ENCODE measurements around the gene FREM2. TPM values are rescaled to one million over a fixed set of nuclear protein-coding genes. Genes with fewer than 3 reads are reported as not detected.

Gene FREM2
- total RNA-seq, 1 donor from 2014 or later, result 0.22 TPM

- intact Hi-C loops (cut with DNase I), result no loop called here
- no peak for DNase-seq (ENCODE audit: low spot score)
These were observed 49.0 kb downstream of the FREM2 start for GRCh38 chr13:38735665-38736440.

GRCh38 chr13:38743466-38743865 is 56.6 kb downstream of the FREM2 start:
- no peak for DNase-seq (ENCODE audit: low spot score)
- intact Hi-C loops (cut with DNase I), result no loop called here

- intact Hi-C loops (cut with DNase I), result no loop called here
- no peak for DNase-seq (ENCODE audit: low spot score)
These were observed 65.8 kb downstream of the FREM2 start for GRCh38 chr13:38752686-38753085.

- intact Hi-C loops (cut with DNase I), result no loop called here
- DNase-seq (ENCODE audit: low spot score), result no peak
These were observed 67.0 kb downstream of the FREM2 start for GRCh38 chr13:38753878-38754277.

- DNase-seq (ENCODE audit: low spot score), result no peak
- intact Hi-C loops (cut with DNase I), result no loop called here
These were observed 68.9 kb downstream of the FREM2 start for GRCh38 chr13:38755793-38756192.

GRCh38 chr13:38758277-38758676 is 71.4 kb downstream of the FREM2 start:
- intact Hi-C loops (cut with DNase I), result no loop called here
- DNase-seq (ENCODE audit: low spot score), result no peak

GRCh38 chr13:38759390-38759789 is 72.5 kb downstream of the FREM2 start:
- no peak for DNase-seq (ENCODE audit: low spot score)
- intact Hi-C loops (cut with DNase I), result no loop called here

- no peak for DNase-seq (ENCODE audit: low spot score)
- intact Hi-C loops (cut with DNase I), result no loop called here
These were observed 76.8 kb downstream of the FREM2 start for GRCh38 chr13:38763446-38764381.

GRCh38 chr13:38766799-38767198 is 79.9 kb downstream of the FREM2 start:
- no peak for DNase-seq (ENCODE audit: low spot score)
- intact Hi-C loops (cut with DNase I), result loop anchor here (5.0 kb wide), 1 partner anchor 79 kb away; the partner anchor contains the start of gene FREM2

GRCh38 chr13:38767506-38768265 is 80.8 kb downstream of the FREM2 start:
- no peak for DNase-seq (ENCODE audit: low spot score)
- intact Hi-C loops (cut with DNase I), result loop anchor here (5.0 kb wide), 1 partner anchor 80 kb away; the partner anchor contains the start of gene FREM2

- intact Hi-C loops (cut with DNase I), result loop anchor here (5.0 kb wide), 1 partner anchor 82 kb away; the partner anchor contains the start of gene FREM2
These were observed 82.6 kb downstream of the FREM2 start for GRCh38 chr13:38769526-38769925.

GRCh38 chr13:38775085-38775484 is 88.2 kb downstream of the FREM2 start:
- intact Hi-C loops (cut with DNase I), result no loop called here
- DNase-seq (ENCODE audit: low spot score), result no peak

More at GRCh38 chr13:38769526-38769925, 82.6 kb downstream of the FREM2 start:
- no peak for DNase-seq (ENCODE audit: low spot score)

GRCh38 chr13:38777347-38778119 is 90.7 kb downstream of the FREM2 start:
- DNase-seq (ENCODE audit: low spot score), result no peak
- intact Hi-C loops (cut with DNase I), result no loop called here

GRCh38 chr13:38781539-38781938 is 94.7 kb downstream of the FREM2 start:
- intact Hi-C loops (cut with DNase I), result no loop called here

GRCh38 chr13:38784036-38784880 is 97.4 kb downstream of the FREM2 start:
- no peak for DNase-seq (ENCODE audit: low spot score)
- intact Hi-C loops (cut with DNase I), result no loop called here

More at GRCh38 chr13:38781539-38781938, 94.7 kb downstream of the FREM2 start:
- no peak for DNase-seq (ENCODE audit: low spot score)

GRCh38 chr13:38785042-38785441 is 98.2 kb downstream of the FREM2 start:
- no peak for DNase-seq (ENCODE audit: low spot score)
- intact Hi-C loops (cut with DNase I), result no loop called here

GRCh38 chr13:38785490-38785889 is 98.6 kb downstream of the FREM2 start:
- intact Hi-C loops (cut with DNase I), result no loop called here
- no peak for DNase-seq (ENCODE audit: low spot score)

GRCh38 chr13:38787550-38787949 is 100.7 kb downstream of the FREM2 start:
- intact Hi-C loops (cut with DNase I), result no loop called here
- no peak for DNase-seq (ENCODE audit: low spot score)

Data from cardiac septum (tissue), 1 donor.